GM15510 (cell line): ENCODE results near the gene DCAKD.

Experiments used
- POLR2A ChIP-seq: IDR thresholded peaks from 3 replicates; pipeline ENCODE4 v1.6.1; 2011; ENCODE audit warnings: borderline replicate concordance; ENCODE audit not compliant: insufficient read length; ENCODE audit errors: extremely low read depth

Gene DCAKD

DNA sequence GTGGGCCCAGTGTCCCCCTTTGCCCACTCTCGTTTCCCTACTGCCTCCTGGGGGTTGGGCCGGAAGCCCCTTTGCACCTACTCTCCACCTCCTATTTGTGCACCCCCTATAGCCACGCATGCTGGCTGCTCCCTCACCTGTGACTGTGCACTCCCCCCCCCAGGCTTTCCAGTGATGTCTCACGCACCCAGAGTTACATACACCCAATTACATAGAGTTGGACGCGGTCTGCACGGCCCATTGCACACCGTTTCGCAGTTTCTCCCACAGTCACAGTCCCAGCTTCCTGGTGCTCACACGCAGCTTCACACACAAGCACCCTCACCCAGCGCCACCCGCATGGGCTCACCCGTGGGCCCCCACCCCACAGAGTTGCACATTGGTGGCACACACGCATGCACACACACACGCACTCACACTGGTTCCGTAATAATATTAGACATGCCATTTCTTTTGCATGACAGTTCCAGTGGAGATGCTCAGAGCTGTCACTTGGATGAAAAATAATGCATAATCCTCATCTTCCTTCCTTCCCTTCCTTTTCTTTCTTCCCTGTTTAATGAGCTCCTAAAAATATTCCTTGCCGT, 61.8 kb downstream of the DCAKD start:
- no peak for TF ChIP-seq POLR2A

DNA sequence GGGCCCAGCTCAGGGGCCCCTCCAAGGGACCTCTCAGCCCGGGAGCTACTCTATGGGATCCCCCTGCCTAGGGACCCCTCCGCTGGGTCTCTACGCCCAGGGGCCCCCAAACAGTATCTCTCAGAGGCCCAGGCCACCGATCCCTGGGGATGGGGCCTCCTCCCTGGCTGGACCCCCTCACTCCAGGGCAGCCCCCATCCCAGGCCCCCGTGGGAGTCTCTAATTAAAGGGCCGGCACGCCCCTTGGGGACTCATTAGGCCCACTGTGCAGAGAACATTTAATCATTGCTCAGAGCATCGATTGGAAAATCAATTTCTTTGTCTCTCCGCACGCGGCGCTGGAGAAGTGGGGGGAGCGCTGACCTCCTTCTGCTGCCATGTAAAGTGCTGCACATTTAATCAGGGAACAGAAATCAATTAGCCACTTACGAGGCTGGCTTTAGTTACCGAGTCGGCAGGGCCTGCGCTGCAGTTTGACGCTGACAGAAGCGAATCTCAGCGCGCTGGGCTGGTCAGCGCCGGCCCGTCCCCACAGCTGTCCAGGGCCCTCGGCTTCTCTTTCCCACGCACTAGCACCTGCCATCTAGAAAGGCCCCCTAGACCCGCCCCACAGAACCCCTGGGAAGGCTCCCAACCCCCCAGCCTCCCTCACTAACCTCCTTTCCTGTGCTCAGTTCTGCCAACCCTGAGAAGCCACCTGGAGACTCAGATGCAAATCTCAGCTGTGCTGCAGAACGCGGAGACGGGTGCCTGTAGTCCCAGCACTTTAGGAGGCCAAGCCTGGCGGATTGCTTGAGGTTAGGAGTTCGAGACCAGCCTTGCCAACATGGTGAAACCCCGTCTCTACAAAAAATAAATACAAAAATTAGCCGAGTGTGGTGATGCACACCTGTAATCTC, 63.1 kb downstream of the DCAKD start:
- TF ChIP-seq POLR2A: no peak

DNA sequence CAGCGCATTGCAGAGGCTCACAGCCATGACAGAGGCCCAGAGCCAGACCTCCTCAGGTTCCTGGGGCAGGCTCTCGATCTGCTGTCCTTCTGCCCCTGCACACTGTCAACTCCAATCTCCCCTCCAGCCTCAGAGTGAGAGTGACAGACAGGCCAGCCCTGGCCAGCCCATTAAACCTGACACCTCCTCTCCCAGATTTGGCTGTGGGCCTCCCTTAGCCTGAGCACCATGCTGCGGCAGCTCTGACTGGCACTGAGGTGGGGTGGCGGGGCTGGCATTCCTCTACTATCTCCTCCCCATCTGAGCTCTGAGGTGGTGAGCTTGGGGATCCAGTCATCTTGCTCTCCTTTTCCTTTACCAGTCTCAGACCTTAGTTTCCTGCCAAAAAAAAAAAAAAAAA, 67.9 kb downstream of the DCAKD start:
- no peak for TF ChIP-seq POLR2A

DNA sequence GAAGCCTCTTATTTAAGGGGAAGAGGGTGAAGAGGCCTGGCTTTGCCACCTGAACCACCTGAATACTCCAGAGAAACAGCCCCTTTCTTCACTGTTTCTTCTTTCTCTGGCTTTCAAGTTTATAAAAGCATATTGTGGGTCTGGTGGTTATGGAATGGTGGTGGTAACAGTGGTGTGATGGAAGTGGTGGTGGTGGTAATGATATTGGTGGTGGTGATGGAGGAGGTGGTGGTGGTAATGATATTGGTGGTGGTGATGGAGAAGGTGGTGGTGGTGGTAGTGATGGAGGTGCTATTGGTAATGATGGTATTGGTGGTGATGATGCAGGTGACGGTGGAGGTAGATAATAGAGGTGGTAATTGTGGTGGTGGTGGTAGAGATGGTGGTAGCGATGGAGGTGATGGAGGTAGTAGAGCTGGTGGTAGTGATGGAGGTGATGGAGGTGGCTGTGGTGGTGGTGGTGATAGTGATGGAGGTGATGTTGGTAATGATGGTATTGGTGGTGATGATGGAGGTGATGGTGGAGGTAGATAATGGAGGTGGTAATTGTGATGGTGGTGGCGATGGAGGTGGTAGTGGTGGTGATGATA, 69.2 kb downstream of the DCAKD start:
- TF ChIP-seq POLR2A: no peak

DNA sequence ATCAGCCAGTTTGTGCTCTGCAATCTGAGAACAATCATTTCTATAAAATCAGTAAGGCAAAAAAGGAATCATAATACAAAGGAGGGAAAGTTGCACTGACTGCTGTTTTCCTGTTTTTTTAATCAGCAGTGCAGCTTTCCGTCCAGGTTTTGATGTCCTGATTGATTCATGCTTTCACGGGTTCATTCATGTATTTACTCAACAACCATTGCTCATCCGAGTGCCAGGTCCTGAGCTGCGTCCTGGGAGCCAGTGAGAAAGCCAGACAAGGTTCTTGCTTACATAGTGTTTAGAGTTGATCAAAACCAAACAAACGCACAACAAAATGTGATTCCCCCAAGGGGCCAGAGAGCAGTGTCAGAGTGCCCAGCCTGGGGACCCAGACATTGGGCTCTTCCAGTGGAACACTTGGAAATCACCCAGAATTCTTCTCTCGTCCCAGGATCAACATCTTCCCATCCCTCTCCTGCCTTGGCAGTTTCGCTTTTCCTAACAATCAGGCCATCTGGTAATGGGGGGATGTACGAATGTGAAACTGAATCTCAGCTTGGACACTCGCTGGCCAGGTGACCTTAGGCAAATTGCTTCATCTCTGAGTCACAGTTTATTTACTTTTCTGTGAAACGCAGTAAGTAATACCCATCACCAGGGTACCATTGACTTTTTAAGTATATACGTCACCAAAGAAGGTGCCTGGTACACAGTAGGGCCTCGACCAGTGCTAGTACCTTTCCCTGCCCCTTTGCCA, 70.0 kb downstream of the DCAKD start:
- TF ChIP-seq POLR2A: no peak

DNA sequence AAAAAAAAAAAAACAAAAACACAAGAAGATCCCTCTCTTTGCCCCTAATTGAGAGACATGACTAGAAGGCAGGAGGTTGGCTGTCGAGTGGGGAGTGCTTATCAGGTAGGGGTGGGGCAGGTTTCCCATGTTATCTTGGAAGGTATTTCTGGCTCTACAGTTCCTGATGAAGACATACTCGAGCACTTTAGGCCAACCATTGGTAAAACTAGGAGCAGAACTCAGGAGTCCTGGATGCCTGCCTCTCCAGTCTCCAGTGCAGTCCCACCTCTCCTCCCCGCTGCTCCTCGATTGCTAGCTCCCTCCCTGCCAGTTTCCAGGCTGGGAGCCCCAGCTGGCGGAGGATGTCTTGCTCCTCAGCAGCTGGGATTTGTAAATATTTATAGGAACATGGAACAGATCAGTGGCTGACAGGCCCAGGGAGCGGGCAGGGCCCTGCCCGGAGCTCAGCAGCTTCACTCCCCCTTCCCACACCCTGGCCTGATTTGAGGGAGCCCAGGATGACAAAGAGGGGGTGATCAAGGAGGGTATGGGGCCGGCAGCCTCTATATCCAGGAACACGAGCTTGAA, 71.9 kb downstream of the DCAKD start:
- TF ChIP-seq POLR2A: no peak

DNA sequence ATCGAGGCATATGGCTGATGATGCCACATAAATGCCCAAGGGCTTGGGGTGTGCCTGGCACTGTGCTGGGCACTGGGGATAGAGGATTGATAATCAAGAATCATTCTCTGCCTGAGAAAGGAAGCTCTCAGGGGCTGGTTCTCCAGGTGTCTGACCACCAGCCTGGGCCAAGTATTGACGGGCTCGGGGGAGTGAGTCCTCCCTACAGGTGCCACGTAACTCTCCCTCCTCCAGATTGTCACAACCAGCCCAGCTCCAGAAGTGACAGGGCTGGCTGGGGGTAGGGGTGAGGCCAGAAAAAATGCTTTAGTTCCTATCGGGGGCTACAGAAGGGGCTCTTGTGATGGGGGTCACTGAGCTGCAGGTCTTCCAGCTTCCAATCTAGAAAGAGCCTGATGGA, 72.6 kb downstream of the DCAKD start:
- no peak for TF ChIP-seq POLR2A

DNA sequence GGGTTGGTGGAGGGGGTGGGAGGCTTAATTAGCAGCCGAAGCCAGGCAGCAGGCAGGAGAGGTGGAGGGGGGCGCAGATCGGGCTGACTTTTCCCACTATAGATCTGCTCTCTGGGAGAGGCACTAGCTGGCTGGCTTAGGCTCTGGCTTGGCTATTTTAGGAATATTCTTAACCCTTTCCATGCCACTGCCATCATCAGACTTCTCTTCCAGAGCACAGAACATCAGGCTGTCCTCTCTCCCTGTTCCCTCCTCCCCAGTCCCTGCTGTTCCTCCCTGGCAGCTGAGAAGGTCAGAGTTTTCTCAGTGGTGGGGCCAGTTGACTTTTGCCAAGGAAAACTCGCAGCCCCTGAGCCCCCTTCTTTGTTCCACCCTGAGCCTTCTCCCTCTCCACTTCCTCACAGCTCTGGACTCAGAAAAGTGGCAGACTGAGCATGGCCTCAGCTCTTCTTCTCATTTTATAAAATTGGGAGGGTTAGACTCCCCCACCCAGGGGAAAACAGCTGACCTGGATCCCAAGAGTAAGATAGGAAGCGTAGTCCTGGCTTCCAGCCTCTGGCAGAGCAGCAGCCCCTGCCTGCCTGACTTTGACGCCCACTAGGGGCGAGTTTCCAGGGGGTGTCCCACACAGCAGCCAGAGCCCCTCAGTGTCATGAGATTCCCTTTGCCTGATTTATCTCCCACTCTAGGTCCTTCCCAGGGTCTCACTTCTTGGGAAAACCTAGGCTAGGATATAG, 73.5 kb downstream of the DCAKD start:
- TF ChIP-seq POLR2A: no peak

DNA sequence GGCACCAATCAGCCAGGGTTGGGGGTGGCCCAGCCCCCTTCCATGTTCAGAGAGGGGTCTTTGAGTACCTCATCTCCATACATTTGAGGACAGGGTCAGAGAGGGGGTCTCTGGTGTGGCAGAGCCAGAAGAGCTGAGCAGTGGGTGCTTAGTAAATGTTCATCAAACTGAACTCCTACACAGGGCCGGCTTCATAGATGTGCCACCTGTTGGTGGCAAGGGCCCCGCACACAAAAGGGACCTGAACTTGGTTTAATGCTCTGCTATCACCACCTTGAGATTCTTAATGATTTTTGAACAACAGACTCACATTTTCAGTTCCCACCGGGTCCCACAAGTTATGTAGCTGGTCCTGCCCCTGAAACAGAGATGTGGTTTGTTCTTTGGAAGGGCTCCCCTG, 74.4 kb downstream of the DCAKD start:
- no peak for TF ChIP-seq POLR2A

DNA sequence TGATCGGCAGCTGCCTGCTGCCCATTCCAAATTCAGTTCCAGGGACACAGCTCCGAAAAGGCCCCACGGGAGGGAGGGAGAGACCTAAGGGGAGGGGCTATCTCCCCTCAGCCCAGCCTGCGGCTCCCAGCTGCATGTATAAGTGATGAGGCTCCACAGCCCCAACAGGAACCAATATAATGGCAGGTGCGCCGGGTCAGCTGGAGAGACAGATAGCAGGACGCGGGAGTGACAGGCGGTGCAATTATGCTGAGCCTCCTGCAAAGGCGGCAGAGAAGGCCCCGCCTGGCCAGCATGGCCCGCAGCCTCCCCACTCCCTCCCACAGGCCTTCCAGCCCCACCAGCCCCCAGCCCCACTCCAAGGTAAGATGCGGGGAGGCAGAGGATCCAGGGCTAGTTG, 75.2 kb downstream of the DCAKD start:
- TF ChIP-seq POLR2A: no peak
